Progenitor cell of endocrine pancreas (in vitro differentiated cells): ENCODE measurements around the gene TMEM38B. TPM values are rescaled to one million over a fixed set of nuclear protein-coding genes. Genes with fewer than 3 reads are reported as not detected.
"Not testable (repeated sequence)": the region's sequence is repeated elsewhere in the genome, so short reads cannot be mapped to it uniquely, and the experiment has no call there.

Experiments used
- DNase-seq: peaks from one replicate; pipeline ENCODE4 v3.0.0; 2021; ENCODE audit warnings: low spot score; ENCODE audit not compliant: unreplicated experiment
- H3K27ac Mint-ChIP-seq: 2 replicates; pipeline ENCODE4 v1.8.0; 2021; ENCODE audit warnings: mild to moderate bottlenecking, moderate library complexity, mixed read lengths
- H3K27me3 Mint-ChIP-seq: 2 replicates; pipeline ENCODE4 v1.8.0; 2021; ENCODE audit warnings: mixed read lengths
- H3K36me3 Mint-ChIP-seq: 2 replicates; pipeline ENCODE4 v1.8.0; 2022; ENCODE audit warnings: mixed read lengths; ENCODE audit not compliant: insufficient read depth
- H3K4me1 Mint-ChIP-seq: 2 replicates; pipeline ENCODE4 v1.8.0; 2021; ENCODE audit warnings: low read depth, mixed read lengths
- H3K4me3 Mint-ChIP-seq: 2 replicates; pipeline ENCODE4 v1.8.0; 2021; ENCODE audit warnings: low read depth, mild to moderate bottlenecking, moderate library complexity, mixed read lengths
- H3K9me3 Mint-ChIP-seq: 2 replicates; pipeline ENCODE4 v1.8.0; 2021; ENCODE audit warnings: low read depth, mixed read lengths
- total RNA-seq: library from RNA; stranded (reverse); gene quantifications from 2 replicates; pipeline ENCODE4 v1.2.1, GENCODE V29; 2021
- TF ChIP-seq, protein P1 (sequence below): fragments of 200-600 bp; sonication (generic); IDR thresholded peaks from one replicate; pipeline ENCODE4 v1.5.0; 2021; ENCODE audit warnings: antibody characterized with exemption, mild to moderate bottlenecking; ENCODE audit not compliant: unreplicated experiment

The TMEM38B gene
- total RNA-seq, 1 donor from 2014 or later: 19.3 TPM

DNA sequence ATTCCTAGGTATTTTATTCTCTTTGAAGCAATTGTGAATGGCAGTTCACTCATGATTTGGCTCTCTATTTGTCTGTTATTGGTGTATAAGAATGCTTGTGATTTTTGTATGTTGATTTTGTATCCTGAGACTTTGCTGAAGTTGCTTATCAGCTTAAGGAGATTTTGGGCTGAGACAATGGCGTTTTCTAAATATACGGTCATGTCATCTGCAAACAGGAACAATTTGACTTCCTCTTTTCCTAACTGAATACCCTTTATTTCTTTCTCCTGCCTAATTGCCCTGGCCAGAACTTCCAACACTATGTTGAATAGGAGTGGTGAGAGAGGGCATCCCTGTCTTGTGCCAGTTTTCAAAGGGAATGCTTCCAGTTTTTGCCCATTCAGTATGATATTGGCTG, 92.5 kb downstream of the TMEM38B start:
- H3K27me3 Mint-ChIP-seq, H3K4me1 Mint-ChIP-seq, H3K4me3 Mint-ChIP-seq, DNase-seq, H3K27ac Mint-ChIP-seq: not testable (repeated sequence)
- Mint-ChIP-seq H3K9me3 (peaks cover 45% of the 10 kb centered on the region), H3K36me3 (peaks cover 41% of the 10 kb centered on the region)

DNA sequence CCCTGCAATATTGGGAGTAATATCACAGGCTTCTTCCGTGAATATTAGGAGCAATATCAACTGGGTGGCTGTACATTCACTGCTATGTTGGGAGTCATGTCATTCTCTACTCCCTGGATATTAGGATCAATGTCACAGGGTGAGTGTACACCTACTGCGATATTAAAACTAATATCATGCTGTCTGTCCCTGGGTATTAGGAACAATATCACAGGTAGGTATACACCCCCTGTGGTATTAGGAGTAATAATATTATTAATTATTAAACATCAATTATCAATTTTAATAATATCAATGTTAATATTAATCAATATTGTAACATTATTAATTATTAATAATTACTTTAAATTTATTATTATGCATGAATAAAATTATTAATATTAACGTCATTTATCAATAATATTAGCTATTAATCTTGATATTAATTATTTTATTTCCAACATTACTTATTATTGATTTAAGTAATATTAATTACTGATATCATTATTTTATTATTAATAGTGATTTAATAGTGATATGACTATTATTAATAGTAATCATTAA, 121.9 kb downstream of the TMEM38B start:
- Mint-ChIP-seq H3K27me3 (no peaks in the 10 kb centered on the region), H3K4me1 (no peaks in the 10 kb centered on the region), H3K27ac (no peak overlapping the region), H3K9me3 (peaks cover 18% of the 10 kb centered on the region), H3K36me3 (no peaks in the 10 kb centered on the region), H3K4me3 (no peak overlapping the region)
- no peak for DNase-seq
- TF ChIP-seq, protein P1, sequence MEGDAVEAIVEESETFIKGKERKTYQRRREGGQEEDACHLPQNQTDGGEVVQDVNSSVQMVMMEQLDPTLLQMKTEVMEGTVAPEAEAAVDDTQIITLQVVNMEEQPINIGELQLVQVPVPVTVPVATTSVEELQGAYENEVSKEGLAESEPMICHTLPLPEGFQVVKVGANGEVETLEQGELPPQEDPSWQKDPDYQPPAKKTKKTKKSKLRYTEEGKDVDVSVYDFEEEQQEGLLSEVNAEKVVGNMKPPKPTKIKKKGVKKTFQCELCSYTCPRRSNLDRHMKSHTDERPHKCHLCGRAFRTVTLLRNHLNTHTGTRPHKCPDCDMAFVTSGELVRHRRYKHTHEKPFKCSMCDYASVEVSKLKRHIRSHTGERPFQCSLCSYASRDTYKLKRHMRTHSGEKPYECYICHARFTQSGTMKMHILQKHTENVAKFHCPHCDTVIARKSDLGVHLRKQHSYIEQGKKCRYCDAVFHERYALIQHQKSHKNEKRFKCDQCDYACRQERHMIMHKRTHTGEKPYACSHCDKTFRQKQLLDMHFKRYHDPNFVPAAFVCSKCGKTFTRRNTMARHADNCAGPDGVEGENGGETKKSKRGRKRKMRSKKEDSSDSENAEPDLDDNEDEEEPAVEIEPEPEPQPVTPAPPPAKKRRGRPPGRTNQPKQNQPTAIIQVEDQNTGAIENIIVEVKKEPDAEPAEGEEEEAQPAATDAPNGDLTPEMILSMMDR: no peak

DNA sequence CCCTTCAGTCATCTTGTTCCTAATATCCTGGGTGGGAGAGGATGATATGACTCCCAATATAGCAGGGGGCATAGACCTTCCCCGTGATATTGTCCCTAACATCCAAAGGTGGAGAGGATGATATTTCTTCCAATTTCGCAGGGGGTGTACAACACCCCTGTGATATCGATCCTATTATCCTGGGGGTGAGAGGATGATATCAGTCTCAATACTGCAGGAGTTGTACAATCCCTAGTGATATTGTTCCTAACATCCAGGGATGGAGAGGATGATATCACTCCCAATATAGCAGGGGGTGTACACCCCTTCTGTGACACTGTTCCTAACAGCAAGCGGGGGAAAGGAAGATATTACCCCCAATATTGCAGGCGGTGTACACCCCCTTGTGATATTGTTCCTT, 122.6 kb downstream of the TMEM38B start:
- no peak for DNase-seq
- TF ChIP-seq, protein P1: no peak
- no peaks in the 10 kb centered on the region for H3K27me3 Mint-ChIP-seq
- no peak overlapping the region for H3K27ac Mint-ChIP-seq
- H3K4me1 Mint-ChIP-seq: no peaks in the 10 kb centered on the region
- no peak overlapping the region for H3K4me3 Mint-ChIP-seq
- H3K36me3 Mint-ChIP-seq: no peaks in the 10 kb centered on the region
- H3K9me3 Mint-ChIP-seq: peaks cover 11% of the 10 kb centered on the region

DNA sequence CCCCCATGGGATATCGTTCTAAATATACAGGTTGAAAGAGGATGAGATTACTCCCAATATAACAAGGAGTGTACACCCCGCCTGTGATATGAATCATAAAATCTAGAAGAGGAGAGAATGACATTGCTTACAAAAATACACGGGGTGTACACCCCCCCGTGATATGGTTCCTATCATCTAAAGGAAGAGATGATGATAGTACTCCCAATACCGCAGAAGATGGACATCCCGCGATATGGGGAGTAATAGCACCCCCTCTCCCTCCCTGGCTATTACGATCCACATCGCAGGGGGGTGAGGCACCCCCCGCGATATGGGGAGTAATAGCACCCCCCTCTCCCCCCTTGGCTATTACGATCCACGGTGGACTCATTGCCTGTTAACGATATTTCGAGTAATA, 124.6 kb downstream of the TMEM38B start:
- Mint-ChIP-seq H3K9me3 (peaks cover 18% of the 10 kb centered on the region), H3K4me1 (no peaks in the 10 kb centered on the region), H3K27ac (no peak overlapping the region), H3K27me3 (no peaks in the 10 kb centered on the region), H3K36me3 (peaks cover 1% of the 10 kb centered on the region), H3K4me3 (no peak overlapping the region)
- no peak for DNase-seq
- TF ChIP-seq, protein P1: no peak

DNA sequence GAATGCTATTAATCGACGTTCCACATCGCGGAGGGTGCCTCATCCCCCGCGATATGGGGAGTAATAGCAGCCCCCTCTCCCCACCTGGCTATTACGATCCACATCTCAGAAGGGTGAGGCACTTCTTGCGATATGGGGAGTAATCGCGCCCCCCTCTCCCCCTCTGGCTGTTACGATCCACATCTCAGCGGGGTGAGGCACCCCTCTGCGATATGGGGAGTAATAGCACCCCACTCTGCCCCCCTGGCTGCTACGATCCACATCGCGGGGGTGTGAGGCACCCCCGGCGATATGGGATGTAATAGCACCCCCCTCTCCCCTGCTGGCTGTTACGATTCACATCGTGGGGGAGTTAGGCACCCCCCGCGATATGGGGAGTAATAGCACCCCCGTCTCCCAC, 128.5 kb downstream of the TMEM38B start:
- H3K9me3 Mint-ChIP-seq: peaks cover 22% of the 10 kb centered on the region
- DNase-seq: no peak
- no peak overlapping the region for H3K27ac Mint-ChIP-seq
- no peaks in the 10 kb centered on the region for H3K27me3 Mint-ChIP-seq
- H3K4me1 Mint-ChIP-seq: no peaks in the 10 kb centered on the region
- no peak overlapping the region for H3K4me3 Mint-ChIP-seq
- TF ChIP-seq, protein P1: no peak
- H3K36me3 Mint-ChIP-seq: peaks cover 1% of the 10 kb centered on the region

Other genes with a start within 250 kb of the TMEM38B start
- gene FSD1L, start 246.5 kb upstream of the TMEM38B start, total RNA-seq: 27.6 and 29.5 TPM in 2 replicates
- gene FKTN, start 136.4 kb upstream of the TMEM38B start, total RNA-seq: 17.7 and 19.0 TPM in 2 replicates
- 0.82 and 2.2 TPM in 2 replicates for gene TAL2, start 32.1 kb upstream of the TMEM38B start, total RNA-seq